ENCODE measurements around the gene ZBTB24. TPM values are rescaled to one million over a fixed set of nuclear protein-coding genes. Genes with fewer than 3 reads are reported as not detected.

ZBTB24 gene
- total RNA-seq, 2 experiments from 2014 or later, result 10.5 to 11.8 TPM

- ChIA-PET POLR2A (interaction anchor here (1.0 to 2.1 kb wide), 4 partner anchors 12 to 94 kb away, joined by 4 to 10 read pairs (median 4); partner anchors contain the start of genes CD164 and MICAL1), CTCF (no interaction called here)
- H3K9me3 Mint-ChIP-seq, result no peaks in the 10 kb centered on the region
- no peak for DNase-seq
- no peak overlapping the region for H3K27ac Mint-ChIP-seq
- H3K27me3 Mint-ChIP-seq, result no peaks in the 10 kb centered on the region
- no peak for TF ChIP-seq CTCF (IDR thresholded peaks at IDR 0.05)
- no peak overlapping the region for H3K4me3 Mint-ChIP-seq
- ATAC-seq, result no peak
- intact Hi-C loops (cut with micrococcal nuclease), result no loop called here
- H3K4me1 Mint-ChIP-seq (ENCODE audit: low read depth), result peaks cover 82% of the 10 kb centered on the region
- peaks cover 84% of the 10 kb centered on the region for H3K36me3 Mint-ChIP-seq (ENCODE audit: low read depth)
Measured at GRCh38 chr6:109475625-109476024, 7.4 kb downstream of the ZBTB24 start.

- ATAC-seq, result peak; percentile 17
- CTCF ChIA-PET, result no interaction called here
Measured at GRCh38 chr6:109474995-109475394, 8.0 kb downstream of the ZBTB24 start.

DNA sequence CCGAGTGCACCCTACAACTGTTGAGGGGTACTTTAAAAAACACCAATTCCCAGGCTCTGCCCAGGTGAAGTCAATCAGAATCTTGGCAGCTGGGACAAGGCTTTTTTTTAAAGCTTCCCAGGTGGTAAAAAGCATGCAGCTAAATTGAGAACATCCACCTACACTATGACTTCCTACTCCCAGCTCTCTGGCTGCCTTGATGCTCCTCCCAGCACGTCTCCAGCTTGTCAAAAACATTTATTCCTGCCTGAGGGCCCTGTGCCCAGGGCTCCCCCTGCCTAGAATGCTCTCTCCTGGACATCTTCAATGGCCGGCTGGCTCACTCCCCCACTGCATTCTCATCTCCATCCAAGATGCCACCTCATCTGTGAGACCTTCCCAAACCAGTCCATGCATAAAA lies 9.9 kb downstream of the ZBTB24 start:
- no peak for TF ChIP-seq CTCF (IDR thresholded peaks at IDR 0.05)
- POLR2A ChIA-PET, result interaction anchor here (1.0 to 1.3 kb wide), 2 partner anchors 9 to 15 kb away, joined by 4 to 6 read pairs; partner anchors contain the start of gene ZBTB24
- intact Hi-C loops (cut with micrococcal nuclease), result no loop called here
- H3K36me3 Mint-ChIP-seq (ENCODE audit: low read depth), result peaks cover 78% of the 10 kb centered on the region
- no peak overlapping the region for H3K4me3 Mint-ChIP-seq
- CTCF ChIA-PET, result interaction anchor here (1.0 to 2.3 kb wide), 3 partner anchors 8 to 16 kb away, joined by 3 to 10 read pairs (median 6); no protein-coding TSS in a partner anchor
- H3K4me1 Mint-ChIP-seq (ENCODE audit: low read depth), result peaks cover 77% of the 10 kb centered on the region
- no peaks in the 10 kb centered on the region for H3K9me3 Mint-ChIP-seq
- H3K27me3 Mint-ChIP-seq, result no peaks in the 10 kb centered on the region
- H3K27ac Mint-ChIP-seq, result peak overlapping the region; percentile 53
- no peak for ATAC-seq
- no peak for DNase-seq

More at GRCh38 chr6:109474995-109475394, 8.0 kb downstream of the ZBTB24 start:
- H3K36me3 Mint-ChIP-seq (ENCODE audit: low read depth), result peaks cover 85% of the 10 kb centered on the region
- H3K4me1 Mint-ChIP-seq (ENCODE audit: low read depth), result peaks cover 84% of the 10 kb centered on the region
- H3K9me3 Mint-ChIP-seq, result no peaks in the 10 kb centered on the region
- intact Hi-C loops (cut with micrococcal nuclease), result no loop called here
- H3K4me3 Mint-ChIP-seq, result no peak overlapping the region
- H3K27me3 Mint-ChIP-seq, result no peaks in the 10 kb centered on the region
- H3K27ac Mint-ChIP-seq, result peak overlapping the region; percentile 76
- POLR2A ChIA-PET, result interaction anchor here (1.7 to 2.1 kb wide), 2 partner anchors 11 to 93 kb away, joined by 5 to 10 read pairs; partner anchors contain the start of gene CD164
- DNase-seq, result no peak
- no peak for TF ChIP-seq CTCF (IDR thresholded peaks at IDR 0.05)

- Mint-ChIP-seq H3K36me3 (ENCODE audit: low read depth) (peaks cover 79% of the 10 kb centered on the region), H3K4me1 (ENCODE audit: low read depth) (peaks cover 76% of the 10 kb centered on the region), H3K27ac (peak overlapping the region; percentile 53), H3K4me3 (no peak overlapping the region), H3K9me3 (no peaks in the 10 kb centered on the region), H3K27me3 (no peaks in the 10 kb centered on the region)
- intact Hi-C loops (cut with micrococcal nuclease), result no loop called here
- peak; percentile 41 for ATAC-seq
- no peak for DNase-seq
- POLR2A ChIA-PET, result interaction anchor here (0.6 to 1.3 kb wide), 3 partner anchors 10 to 398 kb away, joined by 3 to 6 read pairs (median 4); partner anchors contain the start of gene ZBTB24
- no peak for TF ChIP-seq CTCF (IDR thresholded peaks at IDR 0.05)
- CTCF ChIA-PET, result interaction anchor here (1.0 to 2.3 kb wide), 3 partner anchors 8 to 15 kb away, joined by 3 to 10 read pairs (median 6); no protein-coding TSS in a partner anchor
Measured at GRCh38 chr6:109472132-109472995, 10.7 kb downstream of the ZBTB24 start.
